GM06990 (cell line): ENCODE data around the gene CTBS.
A peak's percentile ranks its signal among the peaks of the same experiment; 100 is the strongest.

Experiments used
- DNase-seq: peaks from one replicate; pipeline ENCODE4 v3.0.0-alpha.2; 2011; ENCODE audit not compliant: insufficient read length; ENCODE audit errors: extremely low read depth
- H3K27me3 ChIP-seq: replicated peaks from 2 replicates; pipeline ENCODE4 v1.6.0; 2011; ENCODE audit warnings: low read length; ENCODE audit not compliant: control insufficient read depth, insufficient read depth
- H3K36me3 ChIP-seq: 2 replicates; pipeline ENCODE4 v1.5.1; 2011; ENCODE audit warnings: low read length; ENCODE audit not compliant: control insufficient read depth, insufficient read depth
- H3K4me3 ChIP-seq: replicated peaks from 2 replicates; pipeline ENCODE4 v1.5.1; 2011; ENCODE audit warnings: low read depth, mild to moderate bottlenecking, control low read depth, low read length
- CTCF ChIP-seq: IDR thresholded peaks from 2 replicates; pipeline ENCODE4 v1.5.1; 2011; ENCODE audit warnings: low read length, control low read depth, mild to moderate bottlenecking, inconsistent platforms; ENCODE audit not compliant: insufficient read depth, poor library complexity, severe bottlenecking

CTBS gene

GRCh38 chr1:84505493-84506001, 68.7 kb downstream of the CTBS start:
- H3K27me3 ChIP-seq = no peaks in the 10 kb centered on the region
- H3K4me3 ChIP-seq = peak overlapping the region; percentile 89
- H3K36me3 ChIP-seq = no peaks in the 10 kb centered on the region; the same call in 1 of the 2 replicates
- TF ChIP-seq CTCF = no peak
- no peak for DNase-seq

GRCh38 chr1:84504580-84505492, 69.4 kb downstream of the CTBS start:
- Histone ChIP-seq H3K36me3 (peaks cover 3% of the 10 kb centered on the region; the same call in 1 of the 2 replicates), H3K4me3 (peak overlapping the region; percentile 89), H3K27me3 (no peaks in the 10 kb centered on the region)
- DNase-seq = no peak
- TF ChIP-seq CTCF = no peak

- TF ChIP-seq CTCF = no peak
- DNase-seq = no peak
- H3K36me3 ChIP-seq = peaks cover 3% of the 10 kb centered on the region; the same call in 1 of the 2 replicates
- H3K4me3 ChIP-seq = no peak overlapping the region
- H3K27me3 ChIP-seq = no peaks in the 10 kb centered on the region
Observed at GRCh38 chr1:84502927-84503326, 71.3 kb downstream of the CTBS start.
